SK-N-SH (cell line): Measurements from ENCODE around the gene ASAP3. TPM values are rescaled to one million over a fixed set of nuclear protein-coding genes. Genes with fewer than 3 reads are reported as not detected.
A peak's percentile ranks its signal among the peaks of the same experiment; 100 is the strongest.

Experiments used
- CTCF ChIA-PET: fragments of 300-600, 350-600 bp; formaldehyde crosslinking; extraction: SDS; loops from one replicate; lab custom pipeline; 2021; lab: Yijun Ruan, JAX
- POLR2A ChIA-PET: fragments of 350-600 bp; sonication (Branson Sonifier 250); formaldehyde crosslinking; extraction: SDS; loops from one replicate; lab custom pipeline; 2020; ENCODE audit warnings: antibody characterized with exemption, inconsistent platforms; lab: Yijun Ruan, JAX
- DNase-seq: peaks from one replicate; pipeline ENCODE4 v3.0.0; 2012
- H2AFZ ChIP-seq: fragments of 200-600 bp; sonication (generic); 2 replicates; pipeline ENCODE4 v1.8.1; 2016; ENCODE audit warnings: antibody characterized with exemption, mild to moderate bottlenecking, low read depth
- H3F3A ChIP-seq: fragments of 200-600 bp; sonication (generic); replicated peaks from 2 replicates; pipeline ENCODE3; 2016; ENCODE audit warnings: antibody characterized with exemption, mild to moderate bottlenecking; ENCODE audit not compliant: insufficient read depth
- H3K27ac ChIP-seq, 2 experiments: fragments of 200-500 bp in 1 of 2; fragments of 200-600 bp in 1 of 2; sonication (Bioruptor generic) in 1 of 2; sonication (generic), shearing (Covaris generic) in 1 of 2; 2 replicates each; pipeline versions ENCODE4 v1.5.1 to v1.6.1; 2014 to 2016; ENCODE audit warnings: low read depth in 2 of 2, inconsistent platforms in 1 of 2, low read length in 1 of 2, mild to moderate bottlenecking in 1 of 2, mixed read lengths in 1 of 2
- H3K27me3 ChIP-seq: fragments of 200-600 bp; sonication (generic), shearing (Covaris generic); 2 replicates; pipeline ENCODE4 v1.6.1; 2016; ENCODE audit warnings: mixed run types; ENCODE audit not compliant: insufficient read depth
- H3K36me3 ChIP-seq, 2 experiments: fragments of 200-500 bp in 1 of 2; fragments of 200-600 bp in 1 of 2; sonication (Bioruptor generic) in 1 of 2; sonication (generic) in 1 of 2; replicated peaks in 1 of 2; 2 replicates each; pipeline versions ENCODE3 to v1.5.1; 2014 to 2016; ENCODE audit warnings: low read length in 1 of 2, mild to moderate bottlenecking in 1 of 2; ENCODE audit not compliant: insufficient read depth in 2 of 2, control insufficient read depth in 1 of 2
- H3K4me1 ChIP-seq, 2 experiments: fragments of 200-500 bp in 1 of 2; fragments of 200-600 bp in 1 of 2; sonication (Bioruptor generic) in 1 of 2; sonication (generic), shearing (Covaris generic) in 1 of 2; 2 replicates each; pipeline versions ENCODE4 v1.5.1 to v1.6.1; 2014 to 2016; ENCODE audit warnings: low read depth in 1 of 2, low read length in 1 of 2, mixed run types in 1 of 2; ENCODE audit not compliant: insufficient read depth in 2 of 2, control insufficient read depth in 1 of 2
- H3K4me2 ChIP-seq: fragments of 200-600 bp; sonication (generic), shearing (Covaris generic); 2 replicates; pipeline ENCODE4 v1.6.1; 2017; ENCODE audit warnings: mixed run types
- H3K4me3 ChIP-seq, 2 experiments: fragments of 200-500 bp in 1 of 2; fragments of 200-600 bp in 1 of 2; sonication (Bioruptor generic) in 1 of 2; sonication (generic), shearing (Covaris generic) in 1 of 2; 2 replicates each; pipeline versions ENCODE4 v1.5.1 to v1.8.1; 2014 to 2016; ENCODE audit warnings: low read depth in 2 of 2, inconsistent platforms in 1 of 2, low read length in 1 of 2, mild to moderate bottlenecking in 1 of 2, mixed read lengths in 1 of 2, moderate library complexity in 1 of 2
- H3K79me2 ChIP-seq: fragments of 200-600 bp; sonication (generic); 2 replicates; pipeline ENCODE4 v1.8.1; 2017; ENCODE audit warnings: mild to moderate bottlenecking; ENCODE audit not compliant: insufficient read depth
- H3K9ac ChIP-seq: fragments of 200-600 bp; sonication (generic); 2 replicates; pipeline ENCODE4 v1.6.1; 2017; ENCODE audit warnings: mixed run types
- H3K9me2 ChIP-seq: fragments of 200-600 bp; sonication (generic); 2 replicates; pipeline ENCODE4 v1.6.1; 2017; ENCODE audit warnings: mixed run types
- H3K9me3 ChIP-seq: fragments of 200-600 bp; sonication (generic); 2 replicates; pipeline ENCODE4 v1.6.1; 2017; ENCODE audit warnings: mixed run types, mild to moderate bottlenecking, moderate library complexity
- H4K20me1 ChIP-seq: fragments of 200-600 bp; sonication (generic); 2 replicates; pipeline ENCODE4 v1.6.1; 2017; ENCODE audit warnings: mild to moderate bottlenecking, mixed run types; ENCODE audit not compliant: insufficient read depth
- ELF1 ChIP-seq: IDR thresholded peaks from 2 replicates; pipeline ENCODE4 v1.4.0; 2012
- FOXM1 ChIP-seq: IDR thresholded peaks from 2 replicates; pipeline ENCODE4 v1.4.0; 2012; ENCODE audit warnings: low read depth, mild to moderate bottlenecking
- GABPA ChIP-seq: IDR thresholded peaks from 2 replicates; pipeline ENCODE4 v1.4.0; 2012; ENCODE audit warnings: low read depth, mild to moderate bottlenecking
- JUND ChIP-seq: IDR thresholded peaks from 2 replicates; pipeline ENCODE4 v1.4.0; 2012
- MXI1 ChIP-seq: IDR thresholded peaks from 2 replicates; pipeline ENCODE4 v1.6.1; 2012; ENCODE audit warnings: mild to moderate bottlenecking, low read depth, low read length, improper control_type of control experiment
- NRF1 ChIP-seq: IDR thresholded peaks from 2 replicates; pipeline ENCODE4 v1.6.1; 2012; ENCODE audit warnings: low read depth, mild to moderate bottlenecking, low read length
- RFX5 ChIP-seq: IDR thresholded peaks from 2 replicates; pipeline ENCODE4 v1.6.1; 2012; ENCODE audit warnings: mild to moderate bottlenecking, improper control_type of control experiment, low read length
- RXRA ChIP-seq: IDR thresholded peaks from 2 replicates; pipeline ENCODE4 v1.4.0; 2012; ENCODE audit warnings: low read depth, mild to moderate bottlenecking, borderline replicate concordance
- SMC3 ChIP-seq: IDR thresholded peaks from 2 replicates; pipeline ENCODE4 v1.6.1; 2012; ENCODE audit warnings: low read depth, low read length, improper control_type of control experiment
- TAF1 ChIP-seq: IDR thresholded peaks from 2 replicates; pipeline ENCODE4 v1.6.1; 2012; ENCODE audit warnings: low read depth, mild to moderate bottlenecking, low read length, moderate library complexity, borderline replicate concordance
- TCF12 ChIP-seq: IDR thresholded peaks from 2 replicates; pipeline ENCODE4 v1.4.0; 2012
- TEAD4 ChIP-seq: IDR thresholded peaks from 2 replicates; pipeline ENCODE4 v1.4.0; 2012; ENCODE audit warnings: mild to moderate bottlenecking, borderline replicate concordance; ENCODE audit not compliant: insufficient read depth
- YY1 ChIP-seq: IDR thresholded peaks from 2 replicates; pipeline ENCODE4 v1.4.0; 2012; ENCODE audit warnings: low read depth, mild to moderate bottlenecking
- WGBS: methylation state at CpG from one replicate; pipeline ENCODE4 v1.1.6; 2017; ENCODE audit warnings: low lambda C conversion rate; 5-methylcytosine and 5-hydroxymethylcytosine counted together
- polyA plus RNA-seq, 3 experiments: library from polyadenylated mRNA; depleted of rRNA; stranded (reverse); fragments of >200 nt; gene quantifications; 2 replicates each; pipeline ENCODE4 v1.2.3, GENCODE V29; 2012
- TF ChIP-seq, protein P1 (sequence below): IDR thresholded peaks from 2 replicates; pipeline ENCODE4 v1.4.0; 2012; ENCODE audit warnings: low read depth
- TF ChIP-seq, protein P2 (sequence below): fragments of 200-600 bp; sonication (generic); IDR thresholded peaks from 2 replicates; pipeline ENCODE4 v1.6.1; 2017; ENCODE audit warnings: antibody characterized with exemption, mild to moderate bottlenecking, moderate library complexity
- TF ChIP-seq, protein P3 (sequence below): IDR thresholded peaks from 2 replicates; pipeline ENCODE4 v1.6.1; 2012; ENCODE audit warnings: mild to moderate bottlenecking, low read depth, low read length, moderate library complexity

The ASAP3 gene
- polyA plus RNA-seq, 1 of the 3 experiments (the other 2 are of a cell fraction): 19.6 TPM

DNA sequence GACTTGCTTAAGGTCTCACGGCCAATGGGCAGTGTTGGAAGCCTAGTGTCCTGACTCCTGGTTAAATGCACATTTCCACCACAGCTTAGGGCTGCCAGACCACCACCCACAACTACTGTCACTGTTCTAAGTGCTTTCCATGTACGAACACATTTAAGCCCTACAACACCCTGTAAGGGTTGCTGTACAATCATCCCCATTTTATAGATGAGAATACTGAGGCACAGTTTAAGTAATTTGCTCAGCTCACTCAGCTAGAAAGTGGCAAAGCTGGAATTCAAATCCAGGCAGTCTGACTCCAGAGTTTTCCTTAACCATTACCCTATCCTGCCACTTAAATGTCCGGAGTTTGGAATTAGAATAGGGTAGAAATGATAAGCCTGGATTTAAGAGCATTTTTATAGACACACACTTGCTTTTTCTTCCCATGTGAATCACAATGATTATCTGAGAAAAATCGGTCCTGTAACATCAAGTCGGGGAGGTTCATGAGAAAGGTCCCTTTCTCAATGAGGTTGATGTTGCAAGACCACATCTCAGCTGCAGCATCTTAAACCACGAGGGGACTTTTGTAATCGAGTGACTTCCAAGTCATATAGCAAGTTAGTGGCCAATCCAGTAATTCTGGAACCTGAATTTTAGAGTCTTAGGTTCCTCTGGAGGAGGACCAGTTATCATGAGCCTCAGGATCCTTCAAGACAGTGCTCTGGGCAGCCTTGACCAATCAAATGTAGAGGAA is 38.4 kb upstream of the ASAP3 start:
- WGBS: 91% methylated on average over 7 of the region's 7 CpGs
- no peaks in the 10 kb centered on the region for H4K20me1 ChIP-seq
- no peak overlapping the region for H3K4me2 ChIP-seq
- no peak overlapping the region for H3K27ac ChIP-seq
- no peaks in the 10 kb centered on the region for H3F3A ChIP-seq
- no peak overlapping the region for H2AFZ ChIP-seq
- H3K79me2 ChIP-seq: no peaks in the 10 kb centered on the region
- DNase-seq: no peak
- no peaks in the 10 kb centered on the region for H3K9me2 ChIP-seq
- ChIA-PET CTCF (interaction anchor here (29.7 kb wide), 1 partner anchor 25 kb away, joined by 503 read pairs; no protein-coding TSS in a partner anchor), POLR2A (no interaction called here)
- H3K27me3 ChIP-seq: no peaks in the 10 kb centered on the region
- H3K4me1 ChIP-seq: peaks cover 0 to 4% of the 10 kb centered on the region in 2 experiments; a peak in 1 of 4 replicates
- no peak overlapping the region for H3K4me3 ChIP-seq
- H3K36me3 ChIP-seq: peaks cover 0 to 2% of the 10 kb centered on the region in 2 experiments
- no peaks in the 10 kb centered on the region for H3K9me3 ChIP-seq
- H3K9ac ChIP-seq: no peak overlapping the region
- TF ChIP-seq TEAD4 (no peak), GABPA (no peak), JUND (no peak), NRF1 (no peak), ELF1 (no peak), RFX5 (no peak), SMC3 (no peak), TAF1 (no peak), FOXM1 (no peak), TCF12 (no peak)

DNA sequence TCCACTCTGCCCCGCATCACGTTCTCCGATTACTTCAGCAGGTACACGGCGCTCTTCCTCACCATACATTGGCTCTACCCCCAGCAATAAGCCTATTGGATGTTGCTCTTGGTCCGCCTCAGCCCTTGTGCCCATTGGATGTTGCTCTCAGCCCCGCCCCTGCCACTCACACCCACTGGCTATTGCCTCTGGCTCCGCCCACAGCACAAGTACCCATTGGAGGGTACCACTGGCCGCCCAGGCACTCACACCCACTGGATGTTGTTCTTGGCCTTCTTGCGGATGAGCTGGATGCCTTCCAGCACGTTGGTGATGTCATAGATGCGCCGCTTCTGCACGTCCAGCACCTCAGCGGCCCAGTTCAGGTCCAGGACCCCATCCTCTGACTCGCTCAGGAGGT is 37.6 kb upstream of the ASAP3 start:
- Histone ChIP-seq H3K9me3 (no peaks in the 10 kb centered on the region), H3K4me3 (no peak overlapping the region), H2AFZ (no peak overlapping the region), H3F3A (no peaks in the 10 kb centered on the region), H3K27ac (no peak overlapping the region), H3K9me2 (no peaks in the 10 kb centered on the region), H4K20me1 (no peaks in the 10 kb centered on the region), H3K9ac (no peak overlapping the region), H3K27me3 (no peaks in the 10 kb centered on the region), H3K79me2 (no peaks in the 10 kb centered on the region), H3K36me3 (peaks cover 0 to 3% of the 10 kb centered on the region in 2 experiments), H3K4me1 (peaks cover 0 to 4% of the 10 kb centered on the region in 2 experiments; a peak in 1 of 4 replicates), H3K4me2 (no peak overlapping the region)
- WGBS: 97% methylated on average over 16 of the region's 16 CpGs
- DNase-seq: peak; percentile 64
- TF ChIP-seq, protein P1, sequence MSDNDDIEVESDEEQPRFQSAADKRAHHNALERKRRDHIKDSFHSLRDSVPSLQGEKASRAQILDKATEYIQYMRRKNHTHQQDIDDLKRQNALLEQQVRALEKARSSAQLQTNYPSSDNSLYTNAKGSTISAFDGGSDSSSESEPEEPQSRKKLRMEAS: no peak
- TF ChIP-seq RXRA (no peak), MXI1 (no peak), YY1 (no peak)
- TF ChIP-seq, protein P2, sequence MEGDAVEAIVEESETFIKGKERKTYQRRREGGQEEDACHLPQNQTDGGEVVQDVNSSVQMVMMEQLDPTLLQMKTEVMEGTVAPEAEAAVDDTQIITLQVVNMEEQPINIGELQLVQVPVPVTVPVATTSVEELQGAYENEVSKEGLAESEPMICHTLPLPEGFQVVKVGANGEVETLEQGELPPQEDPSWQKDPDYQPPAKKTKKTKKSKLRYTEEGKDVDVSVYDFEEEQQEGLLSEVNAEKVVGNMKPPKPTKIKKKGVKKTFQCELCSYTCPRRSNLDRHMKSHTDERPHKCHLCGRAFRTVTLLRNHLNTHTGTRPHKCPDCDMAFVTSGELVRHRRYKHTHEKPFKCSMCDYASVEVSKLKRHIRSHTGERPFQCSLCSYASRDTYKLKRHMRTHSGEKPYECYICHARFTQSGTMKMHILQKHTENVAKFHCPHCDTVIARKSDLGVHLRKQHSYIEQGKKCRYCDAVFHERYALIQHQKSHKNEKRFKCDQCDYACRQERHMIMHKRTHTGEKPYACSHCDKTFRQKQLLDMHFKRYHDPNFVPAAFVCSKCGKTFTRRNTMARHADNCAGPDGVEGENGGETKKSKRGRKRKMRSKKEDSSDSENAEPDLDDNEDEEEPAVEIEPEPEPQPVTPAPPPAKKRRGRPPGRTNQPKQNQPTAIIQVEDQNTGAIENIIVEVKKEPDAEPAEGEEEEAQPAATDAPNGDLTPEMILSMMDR: no peak
- TF ChIP-seq, protein P3, sequence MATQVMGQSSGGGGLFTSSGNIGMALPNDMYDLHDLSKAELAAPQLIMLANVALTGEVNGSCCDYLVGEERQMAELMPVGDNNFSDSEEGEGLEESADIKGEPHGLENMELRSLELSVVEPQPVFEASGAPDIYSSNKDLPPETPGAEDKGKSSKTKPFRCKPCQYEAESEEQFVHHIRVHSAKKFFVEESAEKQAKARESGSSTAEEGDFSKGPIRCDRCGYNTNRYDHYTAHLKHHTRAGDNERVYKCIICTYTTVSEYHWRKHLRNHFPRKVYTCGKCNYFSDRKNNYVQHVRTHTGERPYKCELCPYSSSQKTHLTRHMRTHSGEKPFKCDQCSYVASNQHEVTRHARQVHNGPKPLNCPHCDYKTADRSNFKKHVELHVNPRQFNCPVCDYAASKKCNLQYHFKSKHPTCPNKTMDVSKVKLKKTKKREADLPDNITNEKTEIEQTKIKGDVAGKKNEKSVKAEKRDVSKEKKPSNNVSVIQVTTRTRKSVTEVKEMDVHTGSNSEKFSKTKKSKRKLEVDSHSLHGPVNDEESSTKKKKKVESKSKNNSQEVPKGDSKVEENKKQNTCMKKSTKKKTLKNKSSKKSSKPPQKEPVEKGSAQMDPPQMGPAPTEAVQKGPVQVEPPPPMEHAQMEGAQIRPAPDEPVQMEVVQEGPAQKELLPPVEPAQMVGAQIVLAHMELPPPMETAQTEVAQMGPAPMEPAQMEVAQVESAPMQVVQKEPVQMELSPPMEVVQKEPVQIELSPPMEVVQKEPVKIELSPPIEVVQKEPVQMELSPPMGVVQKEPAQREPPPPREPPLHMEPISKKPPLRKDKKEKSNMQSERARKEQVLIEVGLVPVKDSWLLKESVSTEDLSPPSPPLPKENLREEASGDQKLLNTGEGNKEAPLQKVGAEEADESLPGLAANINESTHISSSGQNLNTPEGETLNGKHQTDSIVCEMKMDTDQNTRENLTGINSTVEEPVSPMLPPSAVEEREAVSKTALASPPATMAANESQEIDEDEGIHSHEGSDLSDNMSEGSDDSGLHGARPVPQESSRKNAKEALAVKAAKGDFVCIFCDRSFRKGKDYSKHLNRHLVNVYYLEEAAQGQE: no peak
- CTCF ChIA-PET: interaction anchor here (1.1 to 29.7 kb wide), 2 partner anchors 24 to 116 kb away, joined by 3 to 503 read pairs; no protein-coding TSS in a partner anchor
- POLR2A ChIA-PET: no interaction called here
